Measurements from ENCODE around the gene JAZF1. TPM values are rescaled to one million over a fixed set of nuclear protein-coding genes. Genes with fewer than 3 reads are reported as not detected.

Gene JAZF1
- total RNA-seq, 1 experiment from 2014 or later: 1.5 TPM

GRCh38 chr7:28181416-28181815 is 821 bp upstream of the JAZF1 start:
- POLR2A ChIA-PET (ENCODE audit: low non-redundant PET): no interaction called here

GRCh38 chr7:28180031-28180363 is 598 bp downstream of the JAZF1 start:
- no TSS peak for BruUV-seq (replicated peaks)
- TF ChIP-seq CTCF (conservative IDR thresholded peaks at IDR 0.05; ENCODE audit: low read depth, low read length) (no peak), EZH2 (IDR thresholded peaks at IDR 0.05; ENCODE audit: borderline replicate concordance, low read depth, low read length, poor library complexity, severe bottlenecking) (no peak)
- H3K4me3 ChIP-seq (ENCODE audit: low read depth, low read length, poor library complexity, severe bottlenecking): peak overlapping the region; percentile 56
- H3K4me1 ChIP-seq (ENCODE audit: insufficient read depth, low read length, poor library complexity, severe bottlenecking): peaks cover 7% of the 10 kb centered on the region
- no peak overlapping the region for H3K27ac ChIP-seq (ENCODE audit: low read depth, low read length, poor library complexity, severe bottlenecking)
- H3K36me3 ChIP-seq (ENCODE audit: insufficient read depth, low read length, poor library complexity, severe bottlenecking): no peaks in the 10 kb centered on the region
- ChIA-PET CTCF (no interaction called here), POLR2A (ENCODE audit: low non-redundant PET) (no interaction called here)
- intact Hi-C loops (cut with micrococcal nuclease; ENCODE audit: unreplicated experiment): no loop called here
- DNase-seq (ENCODE audit: low spot score): no peak
- no peaks in the 10 kb centered on the region for H3K9me3 ChIP-seq (ENCODE audit: low read depth, low read length, poor library complexity, severe bottlenecking)
- H3K27me3 ChIP-seq (replicated peaks; ENCODE audit: insufficient read depth, low read depth, low read length, poor library complexity): peaks cover 8% of the 10 kb centered on the region

More at GRCh38 chr7:28181416-28181815, 821 bp upstream of the JAZF1 start:
- CTCF ChIA-PET: no interaction called here
- DNase-seq (ENCODE audit: low spot score): no peak
- H3K36me3 ChIP-seq (ENCODE audit: insufficient read depth, low read length, poor library complexity, severe bottlenecking): no peaks in the 10 kb centered on the region
- H3K4me3 ChIP-seq (ENCODE audit: low read depth, low read length, poor library complexity, severe bottlenecking): no peak overlapping the region
- BruUV-seq (replicated peaks): no TSS peak
- no peak for TF ChIP-seq CTCF (conservative IDR thresholded peaks at IDR 0.05; ENCODE audit: low read depth, low read length)
- no peak for TF ChIP-seq EZH2 (IDR thresholded peaks at IDR 0.05; ENCODE audit: borderline replicate concordance, low read depth, low read length, poor library complexity, severe bottlenecking)
- peaks cover 8% of the 10 kb centered on the region for H3K27me3 ChIP-seq (replicated peaks; ENCODE audit: insufficient read depth, low read depth, low read length, poor library complexity)
- intact Hi-C loops (cut with micrococcal nuclease; ENCODE audit: unreplicated experiment): no loop called here
- H3K9me3 ChIP-seq (ENCODE audit: low read depth, low read length, poor library complexity, severe bottlenecking): no peaks in the 10 kb centered on the region
- H3K27ac ChIP-seq (ENCODE audit: low read depth, low read length, poor library complexity, severe bottlenecking): no peak overlapping the region
- peaks cover 7% of the 10 kb centered on the region for H3K4me1 ChIP-seq (ENCODE audit: insufficient read depth, low read length, poor library complexity, severe bottlenecking)

GRCh38 chr7:28179120-28180030 is 1.2 kb downstream of the JAZF1 start:
- intact Hi-C loops (cut with micrococcal nuclease; ENCODE audit: unreplicated experiment): no loop called here
- H3K27me3 ChIP-seq (replicated peaks; ENCODE audit: insufficient read depth, low read depth, low read length, poor library complexity): peaks cover 8% of the 10 kb centered on the region

More at GRCh38 chr7:28179120-28180030, 1.2 kb downstream of the JAZF1 start:
- peak; percentile 39 for DNase-seq (ENCODE audit: low spot score)
- peak overlapping the region; percentile 48 for H3K4me3 ChIP-seq (ENCODE audit: low read depth, low read length, poor library complexity, severe bottlenecking)
- H3K36me3 ChIP-seq (ENCODE audit: insufficient read depth, low read length, poor library complexity, severe bottlenecking): no peaks in the 10 kb centered on the region
- POLR2A ChIA-PET (ENCODE audit: low non-redundant PET): no interaction called here
- CTCF ChIA-PET: no interaction called here
- no peaks in the 10 kb centered on the region for H3K9me3 ChIP-seq (ENCODE audit: low read depth, low read length, poor library complexity, severe bottlenecking)
- TF ChIP-seq EZH2 (IDR thresholded peaks at IDR 0.05; ENCODE audit: borderline replicate concordance, low read depth, low read length, poor library complexity, severe bottlenecking): no peak
- no peak for TF ChIP-seq CTCF (conservative IDR thresholded peaks at IDR 0.05; ENCODE audit: low read depth, low read length)
- H3K27ac ChIP-seq (ENCODE audit: low read depth, low read length, poor library complexity, severe bottlenecking): no peak overlapping the region
- BruUV-seq (replicated peaks): no TSS peak
- peaks cover 7% of the 10 kb centered on the region for H3K4me1 ChIP-seq (ENCODE audit: insufficient read depth, low read length, poor library complexity, severe bottlenecking)
